HG03469 (cell line): Measurements from ENCODE around the gene PCDH15.

Experiments used
- ATAC-seq: cut with Tn5 transposase; IDR thresholded peaks from one replicate; pipeline ENCODE4 v1.9.1; 2021; ENCODE audit warnings: mild to moderate bottlenecking, moderate library complexity, moderate number of reproducible peaks; ENCODE audit not compliant: unreplicated experiment

Gene PCDH15

DNA sequence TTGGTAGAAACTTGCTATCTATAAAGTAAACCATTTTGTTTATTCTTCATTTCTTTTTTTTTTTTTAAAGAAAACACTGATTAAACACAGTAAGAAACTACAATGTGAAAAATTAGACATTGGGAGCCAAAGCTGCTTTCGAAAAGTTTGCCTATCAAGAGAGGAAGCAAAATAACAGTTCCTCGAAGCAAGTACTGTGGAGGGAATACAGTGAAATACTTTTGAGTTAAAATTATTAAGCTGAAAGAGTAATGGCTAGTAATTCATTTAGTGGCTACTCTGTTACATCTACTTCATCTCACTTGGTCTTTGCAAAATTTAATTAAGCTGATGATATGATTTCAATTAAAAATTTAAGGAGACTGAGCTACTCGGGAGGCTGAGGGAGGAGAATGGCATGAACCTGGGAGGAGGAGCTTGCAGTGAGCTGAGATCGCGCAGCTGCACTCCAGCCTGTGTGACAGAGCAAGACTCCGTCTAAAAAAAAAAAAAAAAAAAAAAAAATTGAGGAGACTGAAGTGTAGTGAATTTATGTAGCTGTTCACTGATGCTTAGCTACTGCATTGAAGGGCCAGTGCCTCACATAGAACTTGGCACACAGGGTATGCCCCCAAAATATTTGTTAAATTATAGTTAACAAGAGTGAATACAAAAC, 1046.3 kb downstream of the PCDH15 start:
- ATAC-seq: no peak
